Trophoblast cell (in vitro differentiated cells and primary cell): ENCODE data around the gene PCK2.

Source experiments
- DNase-seq, 2 donors: peaks; one replicate each; pipeline ENCODE4 v3.0.0-alpha.2; 2016
- H2AFZ ChIP-seq: 2 replicates; pipeline ENCODE4 v1.6.1; 2013; ENCODE audit warnings: low read length, moderate library complexity, mild to moderate bottlenecking; ENCODE audit not compliant: insufficient read depth, poor library complexity
- H2AK5ac ChIP-seq: 2 replicates; pipeline ENCODE4 v1.6.1; 2013; ENCODE audit warnings: mild to moderate bottlenecking, low read length
- H2BK120ac ChIP-seq: 2 replicates; pipeline ENCODE4 v1.6.1; 2013; ENCODE audit warnings: low read length, mild to moderate bottlenecking, moderate library complexity; ENCODE audit not compliant: insufficient read depth, poor library complexity
- H2BK12ac ChIP-seq: 2 replicates; pipeline ENCODE4 v1.6.1; 2013; ENCODE audit warnings: mild to moderate bottlenecking, low read length, moderate library complexity
- H2BK5ac ChIP-seq: 2 replicates; pipeline ENCODE4 v1.6.1; 2013; ENCODE audit warnings: low read length, low read depth, moderate library complexity, mild to moderate bottlenecking; ENCODE audit not compliant: poor library complexity
- H3K14ac ChIP-seq: 2 replicates; pipeline ENCODE4 v1.6.1; 2013; ENCODE audit warnings: mild to moderate bottlenecking, low read length
- H3K18ac ChIP-seq: 2 replicates; pipeline ENCODE4 v1.6.1; 2013; ENCODE audit warnings: mild to moderate bottlenecking, low read length
- H3K23ac ChIP-seq: 2 replicates; pipeline ENCODE4 v1.6.1; 2013; ENCODE audit warnings: low read length
- H3K27ac ChIP-seq: 2 replicates; pipeline ENCODE4 v1.5.1; 2013; ENCODE audit warnings: low read depth, mild to moderate bottlenecking, inconsistent platforms, low read length, moderate library complexity
- H3K27me3 ChIP-seq: 2 replicates; pipeline ENCODE4 v1.6.1; 2013; ENCODE audit warnings: inconsistent platforms, mild to moderate bottlenecking, low read length, moderate library complexity; ENCODE audit not compliant: insufficient read depth
- H3K36me3 ChIP-seq, 2 experiments: 1 replicate in 1 of 2; 2 replicates in 1 of 2; pipeline ENCODE4 v1.6.1; 2013; ENCODE audit warnings: low read length in 2 of 2, mild to moderate bottlenecking in 2 of 2, moderate library complexity in 1 of 2; ENCODE audit not compliant: insufficient read depth in 2 of 2, control insufficient read depth in 1 of 2
- H3K4ac ChIP-seq: 2 replicates; pipeline ENCODE4 v1.6.1; 2013; ENCODE audit warnings: low read depth, mild to moderate bottlenecking, low read length, moderate library complexity
- H3K4me1 ChIP-seq, 2 experiments: 1 replicate in 1 of 2; 2 replicates in 1 of 2; pipeline ENCODE4 v1.6.1; 2013; ENCODE audit warnings: low read length in 2 of 2, mild to moderate bottlenecking in 2 of 2, moderate library complexity in 1 of 2; ENCODE audit not compliant: insufficient read depth in 2 of 2, control insufficient read depth in 1 of 2
- H3K4me2 ChIP-seq: 2 replicates; pipeline ENCODE4 v1.6.1; 2013; ENCODE audit warnings: inconsistent platforms, mild to moderate bottlenecking, low read length, moderate library complexity
- H3K4me3 ChIP-seq: 2 replicates; pipeline ENCODE4 v1.5.1; 2013; ENCODE audit warnings: mild to moderate bottlenecking, low read depth, low read length, inconsistent platforms
- H3K79me1 ChIP-seq: one replicate; pipeline ENCODE4 v1.6.1; 2013; ENCODE audit warnings: low read length
- H3K79me2 ChIP-seq: 2 replicates; pipeline ENCODE4 v1.6.1; 2013; ENCODE audit warnings: low read length, mild to moderate bottlenecking; ENCODE audit not compliant: control insufficient read depth, insufficient read depth, poor library complexity
- H3K9ac ChIP-seq: 2 replicates; pipeline ENCODE4 v1.6.1; 2013; ENCODE audit warnings: mild to moderate bottlenecking, low read length
- H3K9me3 ChIP-seq: 2 replicates; pipeline ENCODE4 v1.6.1; 2013; ENCODE audit warnings: low read depth, mild to moderate bottlenecking, control low read depth, inconsistent platforms, low read length; ENCODE audit not compliant: insufficient read depth
- H4K12ac ChIP-seq: 2 replicates; pipeline ENCODE4 v1.6.1; 2013; ENCODE audit warnings: low read depth, mild to moderate bottlenecking, low read length, moderate library complexity
- H4K8ac ChIP-seq: 2 replicates; pipeline ENCODE4 v1.6.1; 2013; ENCODE audit warnings: low read depth, mild to moderate bottlenecking, low read length, moderate library complexity
- H4K91ac ChIP-seq: one replicate; pipeline ENCODE4 v1.6.1; 2013; ENCODE audit warnings: low read depth, mild to moderate bottlenecking, low read length, moderate library complexity
- WGBS: extraction: QIAGEN DNeasy Blood & Tissue Kit; methylation state at CpG from one replicate; pipeline ENCODE4 v1.1.7; 2013; ENCODE audit warnings: missing lambda C conversion rate; ENCODE audit not compliant: insufficient read length, insufficient coverage; ENCODE audit errors: extremely low coverage; 5-methylcytosine and 5-hydroxymethylcytosine counted together

PCK2 gene

DNA sequence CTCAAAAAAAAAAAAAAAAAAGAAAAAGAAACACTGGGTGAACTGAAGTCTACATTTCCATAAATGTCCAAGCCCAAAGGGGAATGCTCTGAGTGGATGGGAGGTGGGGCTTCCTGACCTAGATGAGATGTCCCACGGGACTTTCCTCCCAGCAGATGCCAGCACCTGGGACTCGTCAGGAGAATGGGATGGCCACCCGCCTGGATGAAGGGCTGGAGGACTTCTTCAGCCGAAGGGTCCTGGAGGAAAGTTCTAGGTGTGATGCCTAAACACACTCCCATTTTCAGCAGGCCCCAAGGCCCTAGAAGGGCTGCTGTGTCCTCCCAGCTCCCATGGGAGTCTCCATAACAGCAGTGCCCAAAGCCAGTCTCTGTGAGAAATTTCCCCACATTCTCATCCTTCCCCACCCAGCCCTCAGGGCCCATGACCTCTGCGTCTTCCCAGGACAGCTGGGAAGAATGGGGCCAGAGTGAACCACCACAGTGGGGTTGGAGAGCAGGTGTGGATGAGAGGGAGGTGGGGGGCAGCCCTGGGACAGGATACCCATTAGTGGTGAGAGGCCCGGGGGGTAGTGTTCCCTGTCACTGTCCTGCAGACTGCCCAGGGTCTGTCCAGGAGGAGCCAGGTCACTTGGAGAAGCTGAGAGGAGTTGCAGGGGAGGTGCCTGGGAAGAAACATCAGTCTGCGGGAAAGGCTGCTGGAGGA lies 29.9 kb upstream of the PCK2 start:
- H4K12ac ChIP-seq, result no peak overlapping the region

DNA sequence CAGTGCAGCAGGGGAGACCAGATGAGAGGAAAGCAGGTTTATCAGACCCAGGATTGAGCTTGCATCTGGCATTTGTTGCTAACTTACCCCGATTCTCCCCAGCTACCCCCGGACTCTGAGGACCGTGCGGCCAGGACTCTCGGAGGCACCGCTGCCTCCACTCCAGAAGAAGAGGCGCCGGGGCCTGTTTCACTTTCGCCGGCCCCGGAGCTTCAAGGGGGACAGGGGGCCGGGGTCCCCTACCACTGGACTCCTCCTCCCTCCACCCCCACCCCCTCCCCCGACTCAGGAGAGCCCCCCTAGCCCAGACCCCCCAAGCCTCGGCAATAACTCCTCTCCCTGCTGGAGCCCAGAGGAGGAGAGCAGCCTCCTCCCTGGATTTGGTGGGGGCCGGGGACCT lies 29.3 kb upstream of the PCK2 start:
- H3K4me2 ChIP-seq, result no peak overlapping the region
- H2AK5ac ChIP-seq, result no peak overlapping the region
- H3K9me3 ChIP-seq, result no peaks in the 10 kb centered on the region
- H4K91ac ChIP-seq, result no peak overlapping the region
- no peaks in the 10 kb centered on the region for H3K27me3 ChIP-seq
- no peaks in the 10 kb centered on the region for H3K79me2 ChIP-seq
- no peaks in the 10 kb centered on the region for H3K79me1 ChIP-seq
- no peak overlapping the region for H4K12ac ChIP-seq
- no peak overlapping the region for H3K14ac ChIP-seq
- no peak overlapping the region for H2BK120ac ChIP-seq
- no peak overlapping the region for H2AFZ ChIP-seq
- H2BK12ac ChIP-seq, result no peak overlapping the region
- no peak overlapping the region for H3K4ac ChIP-seq
- no peak overlapping the region for H3K9ac ChIP-seq
- H3K23ac ChIP-seq, result no peak overlapping the region
- no peak overlapping the region for H3K27ac ChIP-seq
- no CpG with 5 or more reads among the region's 15 CpGs for WGBS
- no peak overlapping the region for H3K4me3 ChIP-seq
- H3K18ac ChIP-seq, result no peak overlapping the region
- no peaks in the 10 kb centered on the region for H3K4me1 ChIP-seq
- H3K36me3 ChIP-seq, result no peaks in the 10 kb centered on the region
- no peak overlapping the region for H2BK5ac ChIP-seq
- DNase-seq, result no peak
- H4K8ac ChIP-seq, result no peak overlapping the region

More for the DNA sequence above, 29.9 kb upstream of the PCK2 start:
- Histone ChIP-seq H3K79me1 (no peaks in the 10 kb centered on the region), H3K27me3 (no peaks in the 10 kb centered on the region), H3K36me3 (no peaks in the 10 kb centered on the region), H3K18ac (no peak overlapping the region), H3K27ac (no peak overlapping the region), H3K14ac (no peak overlapping the region), H3K4me3 (no peak overlapping the region), H2AFZ (no peak overlapping the region), H4K8ac (no peak overlapping the region), H3K4ac (no peak overlapping the region), H2AK5ac (no peak overlapping the region), H3K4me2 (no peak overlapping the region), H2BK120ac (no peak overlapping the region), H3K4me1 (no peaks in the 10 kb centered on the region), H2BK5ac (no peak overlapping the region), H3K23ac (no peak overlapping the region), H3K9me3 (no peaks in the 10 kb centered on the region), H2BK12ac (no peak overlapping the region), H3K9ac (no peak overlapping the region), H3K79me2 (no peaks in the 10 kb centered on the region), H4K91ac (no peak overlapping the region)
- no CpG with 5 or more reads among the region's 7 CpGs for WGBS
- no peak for DNase-seq

DNA sequence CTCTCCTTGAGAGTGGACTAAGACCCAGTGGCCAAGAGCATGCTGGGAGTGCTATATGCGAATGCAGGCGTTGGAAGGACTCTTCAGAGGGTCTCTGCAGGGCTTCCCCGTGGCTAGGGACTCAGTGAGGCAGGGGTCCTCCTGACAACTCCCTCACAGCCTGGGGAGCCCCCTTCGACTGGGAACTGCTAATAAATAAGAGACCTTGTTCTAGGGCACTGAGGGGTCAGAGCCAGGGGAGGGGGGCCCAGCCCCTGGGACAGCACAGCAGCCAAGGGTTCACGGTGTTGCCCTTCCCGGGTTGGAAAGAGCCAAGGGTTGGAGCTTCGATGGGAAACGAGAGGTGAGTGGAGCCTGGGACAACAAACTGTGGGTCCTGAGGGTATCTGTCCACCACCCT lies 28.7 kb upstream of the PCK2 start:
- H2BK12ac ChIP-seq, result no peak overlapping the region
- no peaks in the 10 kb centered on the region for H3K9me3 ChIP-seq
- H4K91ac ChIP-seq, result no peak overlapping the region
- H2BK120ac ChIP-seq, result no peak overlapping the region
- no peak overlapping the region for H4K12ac ChIP-seq
- H3K9ac ChIP-seq, result no peak overlapping the region
- H3K36me3 ChIP-seq, result no peaks in the 10 kb centered on the region
- H3K4me2 ChIP-seq, result no peak overlapping the region
- H3K18ac ChIP-seq, result no peak overlapping the region
- H3K4me3 ChIP-seq, result no peak overlapping the region
- H3K27ac ChIP-seq, result no peak overlapping the region
- no peaks in the 10 kb centered on the region for H3K27me3 ChIP-seq
- no peak overlapping the region for H3K14ac ChIP-seq
- H4K8ac ChIP-seq, result no peak overlapping the region
- H2AFZ ChIP-seq, result no peak overlapping the region
- H3K4ac ChIP-seq, result no peak overlapping the region
- H2BK5ac ChIP-seq, result no peak overlapping the region
- no peaks in the 10 kb centered on the region for H3K79me1 ChIP-seq
- no peak overlapping the region for H3K23ac ChIP-seq
- no peak for DNase-seq
- no peaks in the 10 kb centered on the region for H3K79me2 ChIP-seq
- no peak overlapping the region for H2AK5ac ChIP-seq
- no peaks in the 10 kb centered on the region for H3K4me1 ChIP-seq
- no CpG with 5 or more reads among the region's 8 CpGs for WGBS

DNA sequence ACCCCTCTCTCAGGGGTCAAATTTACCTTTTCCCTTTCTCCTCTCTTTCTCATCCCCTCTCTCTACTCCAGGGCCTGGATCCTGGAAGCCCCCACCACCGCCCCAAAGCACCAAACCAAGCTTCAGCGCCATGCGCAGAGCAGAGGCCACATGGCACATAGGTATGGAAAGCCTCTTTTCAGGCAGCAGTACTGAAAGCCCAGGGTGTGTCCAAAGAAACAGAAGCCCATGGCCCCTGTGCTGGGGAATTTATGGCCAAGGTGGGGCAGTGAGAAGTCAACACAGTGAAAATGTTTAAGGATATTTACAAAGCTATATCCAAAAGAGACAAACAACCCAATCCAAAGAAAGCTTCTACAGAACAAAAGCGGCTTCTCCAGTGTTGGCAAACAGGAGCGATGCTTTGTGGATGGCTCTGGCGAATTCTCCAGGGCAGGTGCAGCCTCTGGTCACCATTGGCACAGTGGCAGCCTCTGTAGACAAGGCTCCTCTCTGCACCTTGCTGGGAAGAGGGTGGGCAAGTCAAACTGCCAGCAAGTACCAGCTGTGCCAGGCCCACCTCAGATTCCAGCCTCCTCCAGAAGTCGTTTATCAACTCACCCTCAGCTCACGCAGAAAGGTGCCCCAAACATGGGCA lies 27.5 kb upstream of the PCK2 start:
- Histone ChIP-seq H2BK5ac (no peak overlapping the region), H3K4me2 (no peak overlapping the region), H3K23ac (no peak overlapping the region), H4K8ac (no peak overlapping the region), H2AFZ (no peak overlapping the region), H2AK5ac (no peak overlapping the region), H2BK12ac (no peak overlapping the region), H3K9ac (no peak overlapping the region), H3K4ac (no peak overlapping the region), H3K18ac (no peak overlapping the region), H3K4me3 (no peak overlapping the region), H3K27me3 (no peaks in the 10 kb centered on the region), H3K9me3 (no peaks in the 10 kb centered on the region), H3K79me2 (no peaks in the 10 kb centered on the region), H4K91ac (no peak overlapping the region), H3K27ac (no peak overlapping the region), H3K14ac (no peak overlapping the region), H4K12ac (no peak overlapping the region), H3K36me3 (no peaks in the 10 kb centered on the region), H3K4me1 (no peaks in the 10 kb centered on the region), H2BK120ac (no peak overlapping the region), H3K79me1 (no peaks in the 10 kb centered on the region)
- WGBS, result no CpG with 5 or more reads among the region's 8 CpGs
- no peak for DNase-seq
